HepG2 (cell line): ENCODE data around the gene DIABLO. TPM values are rescaled to one million over a fixed set of nuclear protein-coding genes. Genes with fewer than 3 reads are reported as not detected.

ENCODE experiments used
- ASH2L ChIP-seq: fragments of 300-600, 200-600 bp; sonication (generic); IDR thresholded peaks from 2 replicates; pipeline ENCODE4 v1.7.0; 2017; ENCODE audit warnings: low read depth, mild to moderate bottlenecking, moderate library complexity, mixed read lengths, low read length; ENCODE audit not compliant: insufficient read length
- CREB3 ChIP-seq: sonication (generic); formaldehyde crosslinking; IDR thresholded peaks from 2 replicates; pipeline ENCODE4 v1.5.0; 2020; ENCODE audit warnings: missing genetic modification reagents
- GFI1 ChIP-seq: sonication (generic); formaldehyde crosslinking; IDR thresholded peaks from 2 replicates; pipeline ENCODE4 v1.5.0; 2020; ENCODE audit warnings: missing genetic modification reagents, mild to moderate bottlenecking, borderline replicate concordance
- HCFC1 ChIP-seq: fragments of 150-350 bp; IDR thresholded peaks from 2 replicates; pipeline ENCODE4 v1.6.1; 2014; ENCODE audit warnings: low read depth, low read length
- MAF1 ChIP-seq: sonication (generic); formaldehyde crosslinking; IDR thresholded peaks from 2 replicates; pipeline ENCODE4 v1.5.0; 2020; ENCODE audit warnings: missing genetic modification reagents, borderline replicate concordance
- SUZ12 ChIP-seq: fragments of 150-350 bp; IDR thresholded peaks from 2 replicates; pipeline ENCODE4 v1.6.1; 2014; ENCODE audit warnings: low read depth, low read length
- ZNF441 ChIP-seq: sonication (generic); formaldehyde crosslinking; IDR thresholded peaks from 2 replicates; pipeline ENCODE4 v1.7.0; 2021; ENCODE audit warnings: missing genetic modification reagents, borderline replicate concordance
- ZNF678 ChIP-seq: sonication (generic); formaldehyde crosslinking; IDR thresholded peaks from 2 replicates; pipeline ENCODE4 v1.4.0; 2020; ENCODE audit warnings: mild to moderate bottlenecking, missing genetic modification reagents
- ZNF792 ChIP-seq: IDR thresholded peaks from 2 replicates; pipeline ENCODE4 v1.6.1; 2016
- ZNF816 ChIP-seq: sonication (generic); formaldehyde crosslinking; IDR thresholded peaks from 2 replicates; pipeline ENCODE4 v1.8.0; 2022; ENCODE audit warnings: missing genetic modification reagents, mild to moderate bottlenecking, borderline replicate concordance
- ZSCAN9 ChIP-seq: IDR thresholded peaks from 2 replicates; pipeline ENCODE4 v1.6.1; 2016; ENCODE audit warnings: borderline replicate concordance
- polyA plus RNA-seq, 8 experiments: library from polyadenylated mRNA; depleted of rRNA in 3 of 8; stranded (reverse) in 7 of 8; unstranded in 1 of 8; fragments of >200 nt; fragmentation: Illumina TruSeq in 4 of 8; extraction: Trizol in 4 of 8; gene quantifications; 2 replicates each; pipeline versions ENCODE4 v1.2.1 to v1.2.3, GENCODE V29; 2011 to 2016; ENCODE audit warnings: low read depth in 4 of 8, missing spikeins in 1 of 8, mixed read lengths in 1 of 8; ENCODE audit not compliant: insufficient read depth in 1 of 8
- total RNA-seq, 5 experiments: library from RNA; depleted of rRNA; stranded (reverse); fragments of >200 nt; fragmentation: Illumina TruSeq; extraction: Trizol; gene quantifications; 2 replicates each; pipeline ENCODE4 v1.2.3, GENCODE V29; 2016; ENCODE audit warnings: low read depth in 1 of 5
- TF ChIP-seq, protein P1 (sequence below): IDR thresholded peaks from 2 replicates; pipeline ENCODE4 v1.6.1; 2016; ENCODE audit warnings: mild to moderate bottlenecking
- TF ChIP-seq, protein P2 (sequence below): conservative IDR thresholded peaks from 2 replicates; pipeline ENCODE4 v1.6.1; 2018; ENCODE audit warnings: missing genetic modification reagents
- TF ChIP-seq, protein P3 (sequence below): sonication (generic); formaldehyde crosslinking; IDR thresholded peaks from 2 replicates; pipeline ENCODE4 v1.4.0; 2020; ENCODE audit warnings: missing genetic modification reagents, borderline replicate concordance
- TF ChIP-seq, protein P4 (sequence below): sonication (generic); formaldehyde crosslinking; IDR thresholded peaks from 2 replicates; pipeline ENCODE4 v1.4.0; 2020; ENCODE audit warnings: missing genetic modification reagents

The DIABLO gene
- total and polyA plus RNA-seq, 2 of the 13 experiments (the other 11 are each of a cell fraction or from before 2014, with no cell fraction given) = 20.7 to 70.9 TPM

- TF ChIP-seq, protein P1, sequence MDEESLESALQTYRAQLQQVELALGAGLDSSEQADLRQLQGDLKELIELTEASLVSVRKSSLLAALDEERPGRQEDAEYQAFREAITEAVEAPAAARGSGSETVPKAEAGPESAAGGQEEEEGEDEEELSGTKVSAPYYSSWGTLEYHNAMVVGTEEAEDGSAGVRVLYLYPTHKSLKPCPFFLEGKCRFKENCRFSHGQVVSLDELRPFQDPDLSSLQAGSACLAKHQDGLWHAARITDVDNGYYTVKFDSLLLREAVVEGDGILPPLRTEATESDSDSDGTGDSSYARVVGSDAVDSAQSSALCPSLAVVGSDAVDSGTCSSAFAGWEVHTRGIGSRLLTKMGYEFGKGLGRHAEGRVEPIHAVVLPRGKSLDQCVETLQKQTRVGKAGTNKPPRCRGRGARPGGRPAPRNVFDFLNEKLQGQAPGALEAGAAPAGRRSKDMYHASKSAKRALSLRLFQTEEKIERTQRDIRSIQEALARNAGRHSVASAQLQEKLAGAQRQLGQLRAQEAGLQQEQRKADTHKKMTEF = peak; percentile 92
- TF ChIP-seq ZSCAN9 = peak; percentile 83
- TF ChIP-seq HCFC1 = peak; percentile 53
- TF ChIP-seq, protein P2, sequence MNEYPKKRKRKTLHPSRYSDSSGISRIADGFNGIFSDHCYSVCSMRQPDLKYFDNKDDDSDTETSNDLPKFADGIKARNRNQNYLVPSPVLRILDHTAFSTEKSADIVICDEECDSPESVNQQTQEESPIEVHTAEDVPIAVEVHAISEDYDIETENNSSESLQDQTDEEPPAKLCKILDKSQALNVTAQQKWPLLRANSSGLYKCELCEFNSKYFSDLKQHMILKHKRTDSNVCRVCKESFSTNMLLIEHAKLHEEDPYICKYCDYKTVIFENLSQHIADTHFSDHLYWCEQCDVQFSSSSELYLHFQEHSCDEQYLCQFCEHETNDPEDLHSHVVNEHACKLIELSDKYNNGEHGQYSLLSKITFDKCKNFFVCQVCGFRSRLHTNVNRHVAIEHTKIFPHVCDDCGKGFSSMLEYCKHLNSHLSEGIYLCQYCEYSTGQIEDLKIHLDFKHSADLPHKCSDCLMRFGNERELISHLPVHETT = peak; percentile 42; the same call in 1 of the 2 replicates
- no peak; the same call in 1 of the 2 replicates for TF ChIP-seq GFI1
- no peak for TF ChIP-seq ZNF678 (CRISPR knock-in tag)
- TF ChIP-seq, protein P3, sequence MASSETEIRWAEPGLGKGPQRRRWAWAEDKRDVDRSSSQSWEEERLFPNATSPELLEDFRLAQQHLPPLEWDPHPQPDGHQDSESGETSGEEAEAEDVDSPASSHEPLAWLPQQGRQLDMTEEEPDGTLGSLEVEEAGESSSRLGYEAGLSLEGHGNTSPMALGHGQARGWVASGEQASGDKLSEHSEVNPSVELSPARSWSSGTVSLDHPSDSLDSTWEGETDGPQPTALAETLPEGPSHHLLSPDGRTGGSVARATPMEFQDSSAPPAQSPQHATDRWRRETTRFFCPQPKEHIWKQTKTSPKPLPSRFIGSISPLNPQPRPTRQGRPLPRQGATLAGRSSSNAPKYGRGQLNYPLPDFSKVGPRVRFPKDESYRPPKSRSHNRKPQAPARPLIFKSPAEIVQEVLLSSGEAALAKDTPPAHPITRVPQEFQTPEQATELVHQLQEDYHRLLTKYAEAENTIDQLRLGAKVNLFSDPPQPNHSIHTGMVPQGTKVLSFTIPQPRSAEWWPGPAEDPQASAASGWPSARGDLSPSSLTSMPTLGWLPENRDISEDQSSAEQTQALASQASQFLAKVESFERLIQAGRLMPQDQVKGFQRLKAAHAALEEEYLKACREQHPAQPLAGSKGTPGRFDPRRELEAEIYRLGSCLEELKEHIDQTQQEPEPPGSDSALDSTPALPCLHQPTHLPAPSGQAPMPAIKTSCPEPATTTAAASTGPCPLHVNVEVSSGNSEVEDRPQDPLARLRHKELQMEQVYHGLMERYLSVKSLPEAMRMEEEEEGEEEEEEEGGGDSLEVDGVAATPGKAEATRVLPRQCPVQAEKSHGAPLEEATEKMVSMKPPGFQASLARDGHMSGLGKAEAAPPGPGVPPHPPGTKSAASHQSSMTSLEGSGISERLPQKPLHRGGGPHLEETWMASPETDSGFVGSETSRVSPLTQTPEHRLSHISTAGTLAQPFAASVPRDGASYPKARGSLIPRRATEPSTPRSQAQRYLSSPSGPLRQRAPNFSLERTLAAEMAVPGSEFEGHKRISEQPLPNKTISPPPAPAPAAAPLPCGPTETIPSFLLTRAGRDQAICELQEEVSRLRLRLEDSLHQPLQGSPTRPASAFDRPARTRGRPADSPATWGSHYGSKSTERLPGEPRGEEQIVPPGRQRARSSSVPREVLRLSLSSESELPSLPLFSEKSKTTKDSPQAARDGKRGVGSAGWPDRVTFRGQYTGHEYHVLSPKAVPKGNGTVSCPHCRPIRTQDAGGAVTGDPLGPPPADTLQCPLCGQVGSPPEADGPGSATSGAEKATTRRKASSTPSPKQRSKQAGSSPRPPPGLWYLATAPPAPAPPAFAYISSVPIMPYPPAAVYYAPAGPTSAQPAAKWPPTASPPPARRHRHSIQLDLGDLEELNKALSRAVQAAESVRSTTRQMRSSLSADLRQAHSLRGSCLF (CRISPR knock-in tag) = no peak
- 0 out of 2 replicates have a peak, but pooled peaks have one; percentile 88 for TF ChIP-seq ZNF816 (CRISPR knock-in tag)
- peak; percentile 19; the same call in 1 of the 2 replicates for TF ChIP-seq ZNF792
- TF ChIP-seq ZNF441 = peak; percentile 67; the same call in 1 of the 2 replicates
- no peak for TF ChIP-seq MAF1 (CRISPR knock-in tag)
- TF ChIP-seq ASH2L = peak; percentile 91
- no peak for TF ChIP-seq SUZ12
- TF ChIP-seq, protein P4, sequence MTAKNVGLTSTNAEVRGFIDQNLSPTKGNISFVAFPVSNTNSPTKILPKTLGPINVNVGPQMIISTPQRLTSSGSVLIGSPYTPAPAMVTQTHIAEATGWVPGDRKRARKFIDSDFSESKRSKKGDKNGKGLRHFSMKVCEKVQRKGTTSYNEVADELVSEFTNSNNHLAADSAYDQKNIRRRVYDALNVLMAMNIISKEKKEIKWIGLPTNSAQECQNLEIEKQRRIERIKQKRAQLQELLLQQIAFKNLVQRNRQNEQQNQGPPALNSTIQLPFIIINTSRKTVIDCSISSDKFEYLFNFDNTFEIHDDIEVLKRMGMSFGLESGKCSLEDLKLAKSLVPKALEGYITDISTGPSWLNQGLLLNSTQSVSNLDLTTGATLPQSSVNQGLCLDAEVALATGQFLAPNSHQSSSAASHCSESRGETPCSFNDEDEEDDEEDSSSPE (CRISPR knock-in tag) = peak; percentile 64
- TF ChIP-seq CREB3 (CRISPR knock-in tag) = no peak
Observed at GRCh38 chr12:122225683-122226365, at the start of gene DIABLO (continued).
